SK-N-SH treated with all-trans-retinoic acid at 6 μM for 48 hours (cell line): ENCODE data around the gene HS6ST3.

Experiments used
- ATAC-seq: fragments of 200-7000 bp; cut with Tn5 transposase; 3 replicates; pipeline ENCODE4 v1.9.1; 2020; ENCODE audit warnings: mild to moderate bottlenecking, moderate library complexity
- ARNTL ChIP-seq: fragments of 450-650 bp; formaldehyde crosslinking; IDR thresholded peaks from 2 replicates; pipeline ENCODE4 v1.5.0; 2020; ENCODE audit warnings: low read depth, mild to moderate bottlenecking, moderate library complexity, borderline replicate concordance
- BACH2 ChIP-seq: fragments of 250-450 bp; sonication (Bioruptor Pico); IDR thresholded peaks from 2 replicates; pipeline ENCODE4 v1.9.0; 2021; ENCODE audit warnings: mild to moderate bottlenecking, borderline replicate concordance
- CSDC2 ChIP-seq: fragments of 250-450 bp; sonication (Bioruptor Pico); IDR thresholded peaks from 2 replicates; pipeline ENCODE4 v1.5.0; 2020; ENCODE audit warnings: mild to moderate bottlenecking, moderate library complexity
- ESRRG ChIP-seq: fragments of 250-450 bp; sonication (Bioruptor Pico); IDR thresholded peaks from 2 replicates; pipeline ENCODE4 v1.6.1; 2021; ENCODE audit warnings: mild to moderate bottlenecking
- GLIS3 ChIP-seq: fragments of 250-450 bp; sonication (Bioruptor Pico); IDR thresholded peaks from 2 replicates; pipeline ENCODE4 v1.5.0; 2020; ENCODE audit warnings: mild to moderate bottlenecking, moderate library complexity
- ISL1 ChIP-seq: fragments of 250-450 bp; sonication (Bioruptor Pico); IDR thresholded peaks from 2 replicates; pipeline ENCODE4 v2.1.2; 2022; ENCODE audit warnings: mild to moderate bottlenecking, moderate library complexity
- OSR1 ChIP-seq: fragments of 250-450 bp; sonication (Bioruptor Pico); IDR thresholded peaks from 2 replicates; pipeline ENCODE4 v1.8.0; 2022; ENCODE audit warnings: moderate library complexity, mild to moderate bottlenecking, inconsistent platforms
- SNAI2 ChIP-seq: fragments of 250-450 bp; sonication (Bioruptor Pico); IDR thresholded peaks from 2 replicates; pipeline ENCODE4 v1.5.0; 2020; ENCODE audit warnings: mild to moderate bottlenecking, moderate library complexity
- TCF4 ChIP-seq: fragments of 250-450 bp; sonication (Bioruptor Pico); IDR thresholded peaks from 2 replicates; pipeline ENCODE4 v1.8.0; 2021; ENCODE audit warnings: mild to moderate bottlenecking, moderate library complexity, borderline replicate concordance
- TOX ChIP-seq: fragments of 250-450 bp; sonication (Bioruptor Pico); IDR thresholded peaks from 2 replicates; pipeline ENCODE4 v1.8.0; 2021; ENCODE audit warnings: mild to moderate bottlenecking, moderate library complexity, borderline replicate concordance
- ZC3H10 ChIP-seq: fragments of 250-450 bp; sonication (Bioruptor Pico); IDR thresholded peaks from 2 replicates; pipeline ENCODE4 v1.5.1; 2021; ENCODE audit warnings: mild to moderate bottlenecking, moderate library complexity
- ZFP3 ChIP-seq: fragments of 250-450 bp; sonication (Bioruptor Pico); IDR thresholded peaks from 2 replicates; pipeline ENCODE4 v1.5.0; 2020; ENCODE audit warnings: mild to moderate bottlenecking, moderate library complexity
- ZFP30 ChIP-seq: fragments of 450-650 bp; formaldehyde crosslinking; IDR thresholded peaks from 2 replicates; pipeline ENCODE4 v1.5.0; 2022; ENCODE audit warnings: mild to moderate bottlenecking, moderate library complexity
- ZNF565 ChIP-seq: fragments of 450-650 bp; formaldehyde crosslinking; conservative IDR thresholded peaks from 2 replicates; pipeline ENCODE4 v1.5.0; 2020; ENCODE audit warnings: low read depth, mild to moderate bottlenecking, moderate library complexity
- ZNF70 ChIP-seq: fragments of 450-650 bp; formaldehyde crosslinking; IDR thresholded peaks from 2 replicates; pipeline ENCODE4 v1.5.0; 2020; ENCODE audit warnings: mild to moderate bottlenecking, moderate library complexity
- ZNF8 ChIP-seq: fragments of 450-650 bp; formaldehyde crosslinking; IDR thresholded peaks from 2 replicates; pipeline ENCODE4 v1.5.0; 2020; ENCODE audit warnings: mild to moderate bottlenecking, moderate library complexity
- TF ChIP-seq, protein P1 (sequence below): fragments of 250-450 bp; sonication (Bioruptor Pico); IDR thresholded peaks from 2 replicates; pipeline ENCODE4 v1.5.1; 2021; ENCODE audit warnings: mild to moderate bottlenecking, moderate library complexity
- TF ChIP-seq, protein P2 (sequence below): fragments of 250-450 bp; sonication (Bioruptor Pico); IDR thresholded peaks from 2 replicates; pipeline ENCODE4 v1.8.0; 2020; ENCODE audit warnings: mild to moderate bottlenecking, moderate library complexity, borderline replicate concordance
- TF ChIP-seq, protein P3 (sequence below): fragments of 250-450 bp; sonication (Bioruptor Pico); IDR thresholded peaks from 2 replicates; pipeline ENCODE4 v1.5.0; 2020; ENCODE audit warnings: mild to moderate bottlenecking, moderate library complexity
- TF ChIP-seq, protein P4 (sequence below): fragments of 250-450 bp; sonication (Bioruptor Pico); IDR thresholded peaks from 2 replicates; pipeline ENCODE4 v1.8.0; 2021; ENCODE audit warnings: low read depth, mild to moderate bottlenecking, moderate library complexity, borderline replicate concordance
- TF ChIP-seq, protein P5 (sequence below): fragments of 250-450 bp; sonication (Bioruptor Pico); IDR thresholded peaks from 2 replicates; pipeline ENCODE4 v1.5.1; 2020; ENCODE audit warnings: low read depth, mild to moderate bottlenecking, moderate library complexity

HS6ST3 gene

DNA sequence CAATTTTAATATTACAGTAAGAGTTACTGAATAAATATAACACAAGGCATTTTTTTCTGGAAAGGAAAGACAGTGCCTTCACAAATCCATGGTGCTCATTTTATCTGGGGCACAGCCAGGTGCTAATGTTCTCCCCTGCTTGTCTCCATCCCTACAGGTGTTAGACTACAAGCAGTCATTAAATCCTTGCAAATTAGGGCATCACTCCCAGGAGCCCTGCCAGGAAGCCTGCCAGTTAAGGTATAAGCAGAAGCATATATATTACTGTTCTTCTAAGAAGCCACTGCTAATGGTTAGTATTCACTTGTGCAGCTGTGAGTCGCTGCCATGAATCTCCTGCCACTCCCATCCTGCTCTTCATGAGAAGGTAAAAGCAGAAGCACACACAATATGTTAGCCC lies 754.7 kb downstream of the HS6ST3 start:
- TF ChIP-seq ZNF565 (CRISPR knock-in tag) (no peak), ISL1 (no peak), ESRRG (no peak), SNAI2 (no peak), ZFP3 (CRISPR knock-in tag) (no peak), OSR1 (CRISPR knock-in tag) (no peak), ZNF70 (no peak)
- TF ChIP-seq, protein P1, sequence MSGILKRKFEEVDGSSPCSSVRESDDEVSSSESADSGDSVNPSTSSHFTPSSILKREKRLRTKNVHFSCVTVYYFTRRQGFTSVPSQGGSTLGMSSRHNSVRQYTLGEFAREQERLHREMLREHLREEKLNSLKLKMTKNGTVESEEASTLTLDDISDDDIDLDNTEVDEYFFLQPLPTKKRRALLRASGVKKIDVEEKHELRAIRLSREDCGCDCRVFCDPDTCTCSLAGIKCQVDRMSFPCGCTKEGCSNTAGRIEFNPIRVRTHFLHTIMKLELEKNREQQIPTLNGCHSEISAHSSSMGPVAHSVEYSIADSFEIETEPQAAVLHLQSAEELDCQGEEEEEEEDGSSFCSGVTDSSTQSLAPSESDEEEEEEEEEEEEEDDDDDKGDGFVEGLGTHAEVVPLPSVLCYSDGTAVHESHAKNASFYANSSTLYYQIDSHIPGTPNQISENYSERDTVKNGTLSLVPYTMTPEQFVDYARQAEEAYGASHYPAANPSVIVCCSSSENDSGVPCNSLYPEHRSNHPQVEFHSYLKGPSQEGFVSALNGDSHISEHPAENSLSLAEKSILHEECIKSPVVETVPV (CRISPR knock-in tag), result no peak
- TF ChIP-seq, protein P2, sequence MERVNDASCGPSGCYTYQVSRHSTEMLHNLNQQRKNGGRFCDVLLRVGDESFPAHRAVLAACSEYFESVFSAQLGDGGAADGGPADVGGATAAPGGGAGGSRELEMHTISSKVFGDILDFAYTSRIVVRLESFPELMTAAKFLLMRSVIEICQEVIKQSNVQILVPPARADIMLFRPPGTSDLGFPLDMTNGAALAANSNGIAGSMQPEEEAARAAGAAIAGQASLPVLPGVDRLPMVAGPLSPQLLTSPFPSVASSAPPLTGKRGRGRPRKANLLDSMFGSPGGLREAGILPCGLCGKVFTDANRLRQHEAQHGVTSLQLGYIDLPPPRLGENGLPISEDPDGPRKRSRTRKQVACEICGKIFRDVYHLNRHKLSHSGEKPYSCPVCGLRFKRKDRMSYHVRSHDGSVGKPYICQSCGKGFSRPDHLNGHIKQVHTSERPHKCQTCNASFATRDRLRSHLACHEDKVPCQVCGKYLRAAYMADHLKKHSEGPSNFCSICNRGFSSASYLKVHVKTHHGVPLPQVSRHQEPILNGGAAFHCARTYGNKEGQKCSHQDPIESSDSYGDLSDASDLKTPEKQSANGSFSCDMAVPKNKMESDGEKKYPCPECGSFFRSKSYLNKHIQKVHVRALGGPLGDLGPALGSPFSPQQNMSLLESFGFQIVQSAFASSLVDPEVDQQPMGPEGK (CRISPR knock-in tag), result no peak
- TF ChIP-seq, all 23 proteins: peak for 0
- no peak for ATAC-seq

DNA sequence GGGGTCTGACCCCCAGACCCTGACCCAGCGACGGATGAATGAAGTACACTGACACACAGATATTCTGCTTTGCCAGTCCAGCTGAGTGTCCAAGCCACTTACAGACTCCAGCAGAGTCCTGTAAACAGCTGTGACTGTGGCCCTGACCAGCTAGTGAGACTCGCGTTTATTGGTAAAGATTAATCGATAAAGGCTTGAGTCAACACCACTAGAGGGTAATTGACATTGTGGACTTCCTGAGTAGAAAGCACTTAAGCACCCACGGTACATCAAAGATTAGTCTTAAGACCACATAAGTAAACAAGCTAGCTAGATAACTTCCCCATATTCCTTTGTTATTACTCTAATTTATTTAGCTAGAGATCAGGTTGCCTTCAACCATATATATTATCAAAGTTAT lies 758.4 kb downstream of the HS6ST3 start:
- no peak for ATAC-seq
- TF ChIP-seq BACH2 (no peak), ZC3H10 (CRISPR knock-in tag) (no peak)
- TF ChIP-seq, protein P3, sequence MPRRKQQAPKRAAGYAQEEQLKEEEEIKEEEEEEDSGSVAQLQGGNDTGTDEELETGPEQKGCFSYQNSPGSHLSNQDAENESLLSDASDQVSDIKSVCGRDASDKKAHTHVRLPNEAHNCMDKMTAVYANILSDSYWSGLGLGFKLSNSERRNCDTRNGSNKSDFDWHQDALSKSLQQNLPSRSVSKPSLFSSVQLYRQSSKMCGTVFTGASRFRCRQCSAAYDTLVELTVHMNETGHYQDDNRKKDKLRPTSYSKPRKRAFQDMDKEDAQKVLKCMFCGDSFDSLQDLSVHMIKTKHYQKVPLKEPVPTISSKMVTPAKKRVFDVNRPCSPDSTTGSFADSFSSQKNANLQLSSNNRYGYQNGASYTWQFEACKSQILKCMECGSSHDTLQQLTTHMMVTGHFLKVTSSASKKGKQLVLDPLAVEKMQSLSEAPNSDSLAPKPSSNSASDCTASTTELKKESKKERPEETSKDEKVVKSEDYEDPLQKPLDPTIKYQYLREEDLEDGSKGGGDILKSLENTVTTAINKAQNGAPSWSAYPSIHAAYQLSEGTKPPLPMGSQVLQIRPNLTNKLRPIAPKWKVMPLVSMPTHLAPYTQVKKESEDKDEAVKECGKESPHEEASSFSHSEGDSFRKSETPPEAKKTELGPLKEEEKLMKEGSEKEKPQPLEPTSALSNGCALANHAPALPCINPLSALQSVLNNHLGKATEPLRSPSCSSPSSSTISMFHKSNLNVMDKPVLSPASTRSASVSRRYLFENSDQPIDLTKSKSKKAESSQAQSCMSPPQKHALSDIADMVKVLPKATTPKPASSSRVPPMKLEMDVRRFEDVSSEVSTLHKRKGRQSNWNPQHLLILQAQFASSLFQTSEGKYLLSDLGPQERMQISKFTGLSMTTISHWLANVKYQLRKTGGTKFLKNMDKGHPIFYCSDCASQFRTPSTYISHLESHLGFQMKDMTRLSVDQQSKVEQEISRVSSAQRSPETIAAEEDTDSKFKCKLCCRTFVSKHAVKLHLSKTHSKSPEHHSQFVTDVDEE (CRISPR knock-in tag), result no peak

DNA sequence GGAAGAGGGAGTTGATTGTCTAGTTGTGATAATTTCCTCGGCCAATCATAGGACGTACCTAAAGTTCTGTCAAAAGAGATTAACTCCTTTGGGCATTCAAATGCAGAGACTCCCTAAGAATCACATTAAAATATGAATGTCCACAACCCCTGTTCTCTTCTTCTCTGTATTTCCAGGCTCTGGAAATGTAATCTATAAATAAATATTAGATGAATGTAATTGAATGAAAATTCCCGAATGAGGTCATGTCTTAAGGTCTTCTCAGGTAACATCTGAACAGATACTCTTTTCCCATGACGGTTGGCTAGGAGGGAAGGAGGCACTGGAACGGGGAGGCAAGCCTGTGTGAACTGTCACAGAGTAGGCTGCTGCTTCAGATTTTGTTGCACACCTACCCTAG lies 759.2 kb downstream of the HS6ST3 start:
- no peak for TF ChIP-seq GLIS3 (CRISPR knock-in tag)
- TF ChIP-seq ISL1, result no peak
- no peak for TF ChIP-seq ZNF8
- TF ChIP-seq, protein P4, sequence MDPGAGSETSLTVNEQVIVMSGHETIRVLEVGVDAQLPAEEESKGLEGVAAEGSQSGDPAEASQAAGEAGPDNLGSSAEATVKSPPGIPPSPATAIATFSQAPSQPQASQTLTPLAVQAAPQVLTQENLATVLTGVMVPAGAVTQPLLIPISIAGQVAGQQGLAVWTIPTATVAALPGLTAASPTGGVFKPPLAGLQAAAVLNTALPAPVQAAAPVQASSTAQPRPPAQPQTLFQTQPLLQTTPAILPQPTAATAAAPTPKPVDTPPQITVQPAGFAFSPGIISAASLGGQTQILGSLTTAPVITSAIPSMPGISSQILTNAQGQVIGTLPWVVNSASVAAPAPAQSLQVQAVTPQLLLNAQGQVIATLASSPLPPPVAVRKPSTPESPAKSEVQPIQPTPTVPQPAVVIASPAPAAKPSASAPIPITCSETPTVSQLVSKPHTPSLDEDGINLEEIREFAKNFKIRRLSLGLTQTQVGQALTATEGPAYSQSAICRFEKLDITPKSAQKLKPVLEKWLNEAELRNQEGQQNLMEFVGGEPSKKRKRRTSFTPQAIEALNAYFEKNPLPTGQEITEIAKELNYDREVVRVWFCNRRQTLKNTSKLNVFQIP, result no peak
- TF ChIP-seq ZNF565 (CRISPR knock-in tag), result no peak
- no peak for TF ChIP-seq ZC3H10 (CRISPR knock-in tag)
- no peak for ATAC-seq

DNA sequence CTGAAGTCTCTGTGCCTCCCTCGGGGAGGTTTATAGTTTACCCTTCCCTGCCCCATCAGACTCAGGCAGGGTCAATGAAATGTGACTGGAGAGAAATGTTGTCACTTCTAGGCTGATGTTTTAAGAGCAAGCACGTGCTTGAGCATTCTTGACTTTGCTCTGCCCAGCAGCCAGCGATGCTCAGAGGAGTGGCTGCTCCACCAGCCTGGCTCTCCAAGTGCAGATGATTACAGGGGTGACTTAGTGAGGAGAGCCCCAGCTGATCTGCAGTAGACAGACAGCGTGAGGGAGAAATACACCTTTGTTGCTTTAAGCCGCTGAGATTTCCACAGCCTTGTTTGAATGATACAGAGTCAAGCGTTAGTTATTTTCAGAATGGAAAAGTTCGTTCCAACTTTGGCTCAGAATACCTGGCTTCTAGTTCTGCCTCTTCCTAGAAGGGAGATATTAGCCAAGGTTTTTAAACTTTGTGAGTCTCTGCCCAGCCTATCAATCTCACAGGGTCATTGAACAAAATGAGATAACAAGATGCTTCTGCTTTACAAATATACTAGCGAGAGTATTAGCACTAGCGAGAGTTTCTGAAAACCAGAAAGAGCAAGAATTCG lies 760.7 kb downstream of the HS6ST3 start:
- no peak for ATAC-seq
- TF ChIP-seq ZFP30 (CRISPR knock-in tag) (no peak), ZFP3 (CRISPR knock-in tag) (no peak), GLIS3 (CRISPR knock-in tag) (no peak), TOX (CRISPR knock-in tag) (no peak), SNAI2 (no peak), ARNTL (CRISPR knock-in tag) (no peak), TCF4 (CRISPR knock-in tag) (no peak), CSDC2 (CRISPR knock-in tag) (no peak)
- TF ChIP-seq, protein P4, result no peak
- TF ChIP-seq, protein P5, sequence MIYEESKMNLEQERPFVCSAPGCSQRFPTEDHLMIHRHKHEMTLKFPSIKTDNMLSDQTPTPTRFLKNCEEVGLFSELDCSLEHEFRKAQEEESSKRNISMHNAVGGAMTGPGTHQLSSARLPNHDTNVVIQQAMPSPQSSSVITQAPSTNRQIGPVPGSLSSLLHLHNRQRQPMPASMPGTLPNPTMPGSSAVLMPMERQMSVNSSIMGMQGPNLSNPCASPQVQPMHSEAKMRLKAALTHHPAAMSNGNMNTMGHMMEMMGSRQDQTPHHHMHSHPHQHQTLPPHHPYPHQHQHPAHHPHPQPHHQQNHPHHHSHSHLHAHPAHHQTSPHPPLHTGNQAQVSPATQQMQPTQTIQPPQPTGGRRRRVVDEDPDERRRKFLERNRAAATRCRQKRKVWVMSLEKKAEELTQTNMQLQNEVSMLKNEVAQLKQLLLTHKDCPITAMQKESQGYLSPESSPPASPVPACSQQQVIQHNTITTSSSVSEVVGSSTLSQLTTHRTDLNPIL (CRISPR knock-in tag), result no peak
- TF ChIP-seq, protein P1 (CRISPR knock-in tag), result no peak
- TF ChIP-seq, protein P2 (CRISPR knock-in tag), result no peak
